ENCODE results near the gene GPR15. TPM values are rescaled to one million over a fixed set of nuclear protein-coding genes. Genes with fewer than 3 reads are reported as not detected.

Gene GPR15
- total and polyA plus RNA-seq, 2 donors (not counting 3 experiments of a cell fraction or from before 2014, with no cell fraction given), result not detected

- Histone ChIP-seq H3K9me1 (replicated peaks; ENCODE audit: control insufficient read depth, extremely low read depth, insufficient read depth, low read length) (no peaks in the 10 kb centered on the region), H3K4me3 (replicated peaks in 1 of 3; ENCODE audit: insufficient read depth in 1 of 3, low read depth in 1 of 3, low read length in 3 of 3) (no peak overlapping the region), H3K27me3 (ENCODE audit: control insufficient read depth in 2 of 2, insufficient read depth in 2 of 2, low read length in 2 of 2) (no peaks in the 10 kb centered on the region), H4K20me1 (replicated peaks; ENCODE audit: control insufficient read depth, extremely low read depth, insufficient read depth, low read length) (no peaks in the 10 kb centered on the region), H3K79me2 (ENCODE audit: control insufficient read depth, insufficient read depth, low read length) (no peaks in the 10 kb centered on the region), H3K36me3 (ENCODE audit: control insufficient read depth in 2 of 2, extremely low read depth in 1 of 2, insufficient read depth in 2 of 2, low read length in 2 of 2) (peaks cover 2 to 6% of the 10 kb centered on the region in 2 experiments), H3K9me3 (replicated peaks; ENCODE audit: control insufficient read depth, insufficient read depth, low read length) (no peaks in the 10 kb centered on the region), H3K4me2 (ENCODE audit: insufficient read depth, low read length) (no peak overlapping the region), H3K9ac (replicated peaks; ENCODE audit: extremely low read depth, insufficient read depth, low read length) (no peak overlapping the region), H3K4me1 (ENCODE audit: control insufficient read depth, extremely low read depth, insufficient read depth, low read length) (peaks cover 5% of the 10 kb centered on the region), H3K27ac (ENCODE audit: insufficient read depth, low read depth, low read length) (no peak overlapping the region), H2AFZ (ENCODE audit: low read depth, low read length) (no peak overlapping the region)
- ChIA-PET POLR2A (no interaction called here), CTCF (interaction anchor here (1.6 kb wide), 1 partner anchor 9 kb away, joined by 6 read pairs; no protein-coding TSS in a partner anchor)
- TF ChIP-seq MAX (IDR thresholded peaks at IDR 0.05; ENCODE audit: insufficient read depth, insufficient read length), result no peak
- TF ChIP-seq MYC (IDR thresholded peaks at IDR 0.05; ENCODE audit: low read depth, low read length), result no peak
- no peak for TF ChIP-seq POLR2A (IDR thresholded peaks at IDR 0.05; ENCODE audit: low read depth, low read length)
- TF ChIP-seq JUN (IDR thresholded peaks at IDR 0.05; ENCODE audit: borderline replicate concordance, insufficient read depth, insufficient read length, low read depth), result no peak
- no peak for TF ChIP-seq GATA2 (IDR thresholded peaks at IDR 0.05; ENCODE audit: insufficient read depth, insufficient read length, low read depth, low read length)
- no peak for TF ChIP-seq FOS (IDR thresholded peaks at IDR 0.05; ENCODE audit: borderline replicate concordance, insufficient read depth, low read length)
- no peak for TF ChIP-seq POLR2AphosphoS5 (IDR thresholded peaks at IDR 0.05; ENCODE audit: insufficient read depth, low read depth, low read length)
- no peak for TF ChIP-seq CTCF (IDR thresholded peaks at IDR 0.05; ENCODE audit: extremely low read depth in 1 of 2, insufficient read depth in 1 of 2, low read depth in 1 of 2, low read length in 2 of 2)
- TF ChIP-seq EZH2 (IDR thresholded peaks at IDR 0.05; ENCODE audit: borderline replicate concordance, low read depth, low read length, severe bottlenecking), result no peak
- no TSS peak for BruUV-seq (replicated peaks)
- intact Hi-C loops (cut with micrococcal nuclease), result no loop called here
- DNase-seq (ENCODE audit: low read depth, low spot score) (no peak), FAIRE-seq (no peak)
- dilution Hi-C loops (cut with MboI; ENCODE audit: extremely low pct_ligation_motif_present, low sequenced_read_pairs), result no loop called here
These were observed 49.7 kb downstream of the GPR15 start for GRCh38 chr3:98581474-98581873.
